ENCODE data around the gene PARD6B.

PARD6B gene

GRCh38 chr20:50724851-50725723 is 6.3 kb upstream of the PARD6B start:
- peak; percentile 95 for DNase-seq

GRCh38 chr20:50725724-50726005 is 5.7 kb upstream of the PARD6B start:
- DNase-seq: no peak

- DNase-seq: no peak
Observed at GRCh38 chr20:50726955-50727791, 4.2 kb upstream of the PARD6B start.

- no peak for DNase-seq
Observed at GRCh38 chr20:50727792-50728485, 3.4 kb upstream of the PARD6B start.

- DNase-seq: no peak
Observed at GRCh38 chr20:50728486-50728980, 2.8 kb upstream of the PARD6B start.

GRCh38 chr20:50728981-50729874 is 2.2 kb upstream of the PARD6B start:
- no peak for DNase-seq

GRCh38 chr20:50729901-50730764 is 1.2 kb upstream of the PARD6B start:
- DNase-seq: no peak

- DNase-seq: no peak
Observed at GRCh38 chr20:50730765-50731054, 670 bp upstream of the PARD6B start.

GRCh38 chr20:50731930-50732690 is 730 bp downstream of the PARD6B start:
- no peak for DNase-seq

GRCh38 chr20:50733644-50734349 is 2.4 kb downstream of the PARD6B start:
- no peak for DNase-seq

- no peak for DNase-seq
Observed at GRCh38 chr20:50734730-50735679, 3.6 kb downstream of the PARD6B start.

- no peak for DNase-seq
Observed at GRCh38 chr20:50735813-50736212, 4.4 kb downstream of the PARD6B start.

- no peak for DNase-seq
Observed at GRCh38 chr20:50737352-50737751, 6.0 kb downstream of the PARD6B start.

- DNase-seq: no peak
Observed at GRCh38 chr20:50743087-50743486, 11.7 kb downstream of the PARD6B start.

GRCh38 chr20:50744143-50744792 is 12.9 kb downstream of the PARD6B start:
- DNase-seq: peak; percentile 77

GRCh38 chr20:50745634-50746137 is 14.3 kb downstream of the PARD6B start:
- no peak for DNase-seq

- DNase-seq: no peak
Observed at GRCh38 chr20:50746138-50746940, 15.0 kb downstream of the PARD6B start.
